C4-2B (cell line): ENCODE data around the gene KRTAP12-1.

Source experiments
- H3K27ac ChIP-seq: fragments of 450-650 bp; 2 replicates; pipeline ENCODE4 v1.5.1; 2017
- ZFX ChIP-seq: fragments of 450-650 bp; IDR thresholded peaks from 2 replicates; pipeline ENCODE4 v1.6.1; 2017
- TF ChIP-seq, protein P1 (sequence below): fragments of 450-650 bp; conservative IDR thresholded peaks from 2 replicates; pipeline ENCODE4 v1.5.1; 2017; ENCODE audit warnings: mild to moderate bottlenecking

KRTAP12-1 gene

DNA sequence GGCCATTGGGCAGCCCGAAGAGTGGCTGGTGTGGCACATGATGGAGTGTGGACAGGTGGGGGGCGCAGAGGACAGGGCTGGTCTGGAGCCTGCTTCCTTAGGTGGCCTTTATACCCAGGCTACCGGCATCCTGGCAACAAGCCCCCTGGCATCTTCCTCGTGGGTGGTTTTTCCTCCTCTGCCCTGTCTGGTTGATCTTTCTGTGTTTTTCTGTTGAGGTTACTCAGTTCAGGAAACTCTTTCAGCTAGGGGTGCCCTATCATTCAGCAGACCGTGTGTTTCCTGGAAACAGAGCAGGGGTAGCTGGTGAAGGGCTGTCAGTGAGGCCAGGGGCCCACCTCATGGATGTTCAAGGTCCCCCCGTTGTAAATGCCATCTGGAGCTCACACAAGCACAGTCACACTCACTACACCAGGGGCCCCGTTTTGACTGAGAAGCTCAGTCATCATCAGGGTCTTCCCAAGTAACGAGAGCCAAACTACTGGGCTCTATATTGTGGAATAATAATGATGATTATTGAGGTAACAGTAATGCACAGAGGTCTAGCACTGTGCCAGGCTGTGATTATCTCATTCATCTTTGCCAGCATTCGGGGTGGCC lies 27.3 kb downstream of the KRTAP12-1 start, which contains the start of gene KRTAP12-4:
Gene KRTAP12-4 (minus strand): TSS at position 84 of the 600 bp plus-strand sequence. CDS start 45 bp downstream, at position 39.
- TF ChIP-seq, protein P1, sequence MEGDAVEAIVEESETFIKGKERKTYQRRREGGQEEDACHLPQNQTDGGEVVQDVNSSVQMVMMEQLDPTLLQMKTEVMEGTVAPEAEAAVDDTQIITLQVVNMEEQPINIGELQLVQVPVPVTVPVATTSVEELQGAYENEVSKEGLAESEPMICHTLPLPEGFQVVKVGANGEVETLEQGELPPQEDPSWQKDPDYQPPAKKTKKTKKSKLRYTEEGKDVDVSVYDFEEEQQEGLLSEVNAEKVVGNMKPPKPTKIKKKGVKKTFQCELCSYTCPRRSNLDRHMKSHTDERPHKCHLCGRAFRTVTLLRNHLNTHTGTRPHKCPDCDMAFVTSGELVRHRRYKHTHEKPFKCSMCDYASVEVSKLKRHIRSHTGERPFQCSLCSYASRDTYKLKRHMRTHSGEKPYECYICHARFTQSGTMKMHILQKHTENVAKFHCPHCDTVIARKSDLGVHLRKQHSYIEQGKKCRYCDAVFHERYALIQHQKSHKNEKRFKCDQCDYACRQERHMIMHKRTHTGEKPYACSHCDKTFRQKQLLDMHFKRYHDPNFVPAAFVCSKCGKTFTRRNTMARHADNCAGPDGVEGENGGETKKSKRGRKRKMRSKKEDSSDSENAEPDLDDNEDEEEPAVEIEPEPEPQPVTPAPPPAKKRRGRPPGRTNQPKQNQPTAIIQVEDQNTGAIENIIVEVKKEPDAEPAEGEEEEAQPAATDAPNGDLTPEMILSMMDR: no peak
- TF ChIP-seq ZFX: no peak
- no peak within 1 kb of the TSS for H3K27ac ChIP-seq

DNA sequence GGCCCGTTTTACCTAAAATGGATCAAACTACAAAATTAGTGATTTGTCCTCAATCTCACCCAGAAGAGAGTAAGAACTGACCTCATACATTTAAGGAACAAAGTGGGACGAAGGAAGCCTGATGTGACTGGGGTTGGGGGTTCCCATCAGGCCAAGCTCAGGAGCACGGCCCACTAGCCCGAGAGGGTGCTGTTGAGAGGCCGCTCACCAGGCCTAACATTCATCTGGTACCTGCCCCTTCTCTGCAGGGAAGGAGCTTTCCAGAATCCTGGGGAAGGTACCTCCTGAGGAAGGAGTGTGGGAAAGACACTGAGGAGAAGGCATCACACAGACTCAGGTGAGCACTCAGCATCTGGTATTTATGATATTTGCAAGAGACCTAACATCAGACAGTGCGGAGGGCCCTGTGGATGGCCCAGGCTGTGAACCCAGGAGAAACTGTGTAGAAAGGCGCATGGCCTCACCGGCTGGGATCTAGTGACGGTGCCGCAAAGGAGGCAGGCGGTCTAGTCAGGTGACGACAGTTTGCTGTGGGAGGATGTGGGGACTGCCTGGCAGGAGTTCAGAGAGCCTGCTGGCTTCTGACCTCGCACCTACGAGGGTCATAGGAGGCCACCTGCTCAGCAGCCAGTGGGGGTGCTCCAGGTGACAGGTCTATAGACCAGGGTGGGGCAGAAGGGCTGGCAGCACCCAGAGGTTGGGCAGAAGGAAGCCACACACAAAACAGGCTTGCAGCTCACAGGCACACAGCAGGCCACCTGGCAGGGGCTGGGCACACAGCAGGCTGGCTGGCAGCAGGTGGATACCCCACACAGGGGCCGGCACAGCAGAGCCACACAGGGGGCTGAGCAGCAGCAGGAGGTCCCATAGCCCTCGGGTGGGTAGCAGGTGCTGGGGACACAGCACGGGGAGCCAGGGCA lies 28.0 kb downstream of the KRTAP12-1 start:
- TF ChIP-seq, protein P1: no peak
- no peak for TF ChIP-seq ZFX
- H3K27ac ChIP-seq: no peak overlapping the region

DNA sequence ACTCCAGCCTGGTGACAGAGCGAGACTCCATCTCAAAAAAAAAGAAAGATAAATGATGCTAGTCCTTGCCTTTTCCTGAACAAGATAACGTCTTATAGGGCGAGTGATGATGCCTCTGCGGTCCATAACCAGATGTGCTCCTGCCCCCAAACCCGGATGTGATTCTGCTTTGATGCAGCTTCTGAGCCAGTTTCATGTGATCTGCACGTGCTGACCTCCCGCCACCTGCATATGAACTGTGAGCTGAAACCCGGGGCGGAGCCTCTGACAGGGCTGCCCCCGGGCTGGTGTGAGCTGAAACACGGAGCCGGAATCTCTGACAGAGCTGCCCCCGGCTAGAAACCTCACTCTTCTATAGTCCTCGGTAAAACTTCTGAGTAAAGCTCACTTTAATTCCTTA lies 28.8 kb downstream of the KRTAP12-1 start:
- TF ChIP-seq, protein P1: no peak
- no peak for TF ChIP-seq ZFX
- H3K27ac ChIP-seq: no peak overlapping the region

DNA sequence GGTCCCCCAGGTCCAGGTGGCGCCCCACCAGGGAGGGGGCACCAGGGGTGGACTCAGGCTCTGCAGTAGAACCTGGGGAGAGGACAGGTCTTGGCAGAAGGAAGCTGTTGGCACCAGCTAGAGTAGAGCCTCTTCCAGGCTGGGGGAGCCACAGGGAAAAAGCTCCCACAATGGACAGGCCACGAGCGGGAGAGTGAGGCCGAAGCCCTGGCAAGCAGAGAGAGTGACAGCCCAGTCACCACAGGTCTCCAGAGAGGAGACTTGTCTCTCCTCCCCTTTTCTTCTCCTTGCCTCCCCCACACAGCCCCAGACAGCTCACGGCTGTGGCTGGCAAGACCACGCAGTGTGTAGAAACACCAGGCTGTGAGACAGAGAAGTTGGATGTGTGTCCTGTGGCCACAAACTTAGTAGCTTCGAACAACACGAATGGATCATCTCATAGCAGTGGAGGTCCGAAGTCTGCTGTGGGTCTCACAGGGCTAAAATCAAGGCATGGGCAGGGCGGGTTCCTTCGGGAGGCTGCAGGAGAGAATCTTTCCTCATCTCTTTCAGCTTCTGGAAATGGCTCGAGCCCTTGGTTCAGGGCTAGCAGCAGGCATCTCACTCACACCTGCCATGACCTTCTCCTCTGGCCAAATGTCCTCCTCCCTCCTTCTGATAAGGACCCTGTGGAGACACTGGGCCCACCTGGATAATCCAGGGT lies 30.8 kb downstream of the KRTAP12-1 start:
- TF ChIP-seq ZFX: no peak
- TF ChIP-seq, protein P1: no peak
- H3K27ac ChIP-seq: no peak overlapping the region

DNA sequence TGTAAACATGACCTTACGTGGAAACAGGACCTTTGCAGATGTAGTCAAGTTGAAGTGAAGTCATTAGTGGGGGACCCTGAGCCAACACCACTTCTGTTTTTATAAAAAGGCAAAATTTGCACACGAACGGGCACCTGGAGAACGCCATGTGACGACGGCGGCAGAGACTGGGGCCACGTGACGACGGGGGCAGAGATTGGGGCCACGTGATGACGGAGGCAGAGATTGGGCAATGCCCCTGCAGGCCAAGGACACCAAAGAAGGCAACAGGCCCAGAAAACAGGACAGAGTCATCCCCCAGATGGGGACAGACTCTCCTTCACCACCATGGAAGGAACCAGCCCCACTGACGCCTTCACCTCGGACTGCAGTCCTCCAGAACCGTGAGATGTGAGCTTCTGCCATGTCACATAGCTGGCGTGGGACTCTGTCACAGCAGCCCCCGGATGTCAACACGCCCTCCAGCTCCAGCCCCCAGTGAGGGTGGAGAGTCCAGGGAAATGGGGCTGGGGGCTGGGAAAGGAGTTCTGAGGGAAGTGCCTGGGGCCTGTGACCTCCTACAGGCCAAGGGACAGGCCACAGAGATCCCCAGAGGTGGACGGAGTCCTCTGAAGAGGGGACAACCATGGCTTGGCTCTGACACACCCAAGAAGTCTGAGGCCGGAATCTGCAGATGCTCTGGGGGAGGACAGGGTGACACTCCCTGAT lies 31.5 kb downstream of the KRTAP12-1 start:
- TF ChIP-seq, protein P1: no peak
- TF ChIP-seq ZFX: no peak

DNA sequence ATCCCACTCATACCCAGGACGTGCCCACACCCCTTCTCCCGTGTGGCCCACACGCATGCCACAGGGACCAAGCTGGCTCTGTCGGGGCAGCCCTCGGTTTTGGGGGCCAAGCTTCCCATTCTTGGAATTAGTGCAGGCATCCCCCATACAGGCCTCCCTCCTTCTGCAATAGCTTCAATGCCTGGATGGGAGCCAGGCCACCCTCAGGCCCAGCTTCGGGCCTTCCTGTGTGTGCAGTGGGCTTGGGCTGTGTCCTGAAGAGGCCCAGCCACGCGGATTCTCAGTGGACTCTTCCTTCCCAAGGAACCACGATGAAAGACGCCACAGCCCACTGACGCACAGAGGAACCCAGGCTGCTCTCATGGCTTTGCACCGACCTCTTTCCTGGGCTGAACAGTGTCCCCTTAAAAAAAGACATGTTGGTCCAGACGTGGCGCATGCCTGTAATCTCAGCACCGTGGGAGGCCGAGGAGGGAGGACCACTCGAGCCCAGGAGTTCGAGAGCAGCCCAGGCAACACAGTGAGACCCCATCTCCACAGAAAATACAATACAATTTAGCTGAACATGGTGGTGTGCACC lies 32.4 kb downstream of the KRTAP12-1 start:
- no peak overlapping the region for H3K27ac ChIP-seq
- TF ChIP-seq ZFX: no peak
- TF ChIP-seq, protein P1: no peak

More for the DNA sequence above, 31.5 kb downstream of the KRTAP12-1 start:
- H3K27ac ChIP-seq: no peak overlapping the region
